Muscle of leg (tissue), 11 donors: Measurements from ENCODE around the gene LHX4. TPM values are rescaled to one million over a fixed set of nuclear protein-coding genes. Genes with fewer than 3 reads are reported as not detected.

Experiments
- DNase-seq: peaks from one replicate; pipeline ENCODE4 v3.0.0; 2013
- H3K27ac ChIP-seq: one replicate; pipeline ENCODE4 v1.5.1; 2013; ENCODE audit warnings: mild to moderate bottlenecking, low read length, control low read depth
- H3K27me3 ChIP-seq: one replicate; pipeline ENCODE4 v1.6.1; 2013; ENCODE audit warnings: low read length; ENCODE audit not compliant: control insufficient read depth, insufficient read depth
- H3K36me3 ChIP-seq: one replicate; pipeline ENCODE4 v1.6.1; 2013; ENCODE audit warnings: low read length; ENCODE audit not compliant: control insufficient read depth, insufficient read depth
- H3K4me1 ChIP-seq: one replicate; pipeline ENCODE4 v1.6.1; 2013; ENCODE audit warnings: low read length; ENCODE audit not compliant: control insufficient read depth, insufficient read depth
- H3K4me3 ChIP-seq: one replicate; pipeline ENCODE4 v1.5.1; 2013; ENCODE audit warnings: low read length, control low read depth
- H3K9me3 ChIP-seq: replicated peaks from 2 replicates; pipeline ENCODE4 v1.6.1; 2013; ENCODE audit warnings: low read depth, low read length; ENCODE audit not compliant: control insufficient read depth
- WGBS: methylation state at CpG from one replicate; pipeline ENCODE4 v1.1.5; 2013; ENCODE audit warnings: missing lambda C conversion rate; ENCODE audit not compliant: insufficient coverage; 5-methylcytosine and 5-hydroxymethylcytosine counted together
- polyA plus RNA-seq, 8 donors: library from polyadenylated mRNA; unstranded; fragments of 120-200 nt; gene quantifications; one replicate each; pipeline versions ENCODE4 v1.2.1 to v1.2.3, GENCODE V29; 2013; ENCODE audit warnings: inconsistent platforms in 1 of 8, low replicate concordance in 1 of 8; ENCODE audit not compliant: insufficient read length in 8 of 8, insufficient read depth in 1 of 8
- total RNA-seq: library from RNA; stranded (reverse); fragments of 120-200 nt; gene quantifications from one replicate; pipeline ENCODE4 v1.2.4, GENCODE V29; 2013

The LHX4 gene
- total and polyA plus RNA-seq, 9 donors: 0.04 to 2.1 (median 1.1) TPM

DNA sequence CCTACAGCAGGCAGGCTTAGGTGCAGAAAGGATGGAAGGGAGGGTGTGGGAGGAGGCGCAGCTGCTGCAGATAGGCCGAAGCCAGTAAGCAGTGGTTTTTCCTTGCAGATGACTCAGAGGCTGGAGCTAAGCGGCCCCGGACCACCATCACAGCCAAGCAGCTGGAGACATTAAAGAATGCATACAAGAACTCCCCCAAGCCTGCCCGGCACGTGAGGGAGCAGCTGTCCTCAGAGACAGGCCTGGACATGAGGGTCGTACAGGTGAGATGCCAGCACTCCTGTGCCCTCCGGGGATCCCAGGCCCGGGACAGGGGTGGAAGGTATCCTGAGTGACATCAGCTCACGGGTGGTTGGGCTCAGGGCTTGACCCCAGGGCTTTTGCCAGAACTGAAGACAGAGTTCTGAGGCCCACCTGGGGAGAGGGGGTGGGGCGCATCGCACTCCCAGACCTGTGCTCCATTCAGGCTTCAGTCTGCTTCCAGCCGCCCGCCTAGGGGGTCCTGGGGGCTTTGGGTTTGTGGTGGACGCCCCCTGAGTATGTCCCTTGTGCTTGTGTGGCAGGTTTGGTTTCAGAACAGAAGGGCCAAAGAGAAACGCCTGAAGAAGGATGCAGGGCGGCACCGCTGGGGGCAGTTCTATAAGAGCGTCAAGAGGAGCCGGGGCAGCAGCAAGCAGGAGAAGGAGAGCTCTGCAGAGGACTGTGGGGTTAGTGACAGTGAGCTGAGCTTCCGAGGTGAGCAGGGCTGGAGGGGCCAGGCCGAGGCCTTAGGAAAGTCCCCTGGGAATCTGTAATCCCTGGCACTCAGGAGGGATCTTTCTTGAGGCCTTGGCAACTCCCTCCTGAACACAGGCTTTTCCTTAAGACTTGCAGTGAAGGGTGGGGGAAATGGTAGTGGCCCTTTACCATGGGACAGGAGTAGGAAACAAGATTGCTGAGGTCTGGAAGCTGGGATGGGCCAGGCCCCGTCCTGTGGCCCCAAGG lies 41.5 kb downstream of the LHX4 start:
- WGBS: 57% methylated on average over 19 of the region's 23 CpGs

DNA sequence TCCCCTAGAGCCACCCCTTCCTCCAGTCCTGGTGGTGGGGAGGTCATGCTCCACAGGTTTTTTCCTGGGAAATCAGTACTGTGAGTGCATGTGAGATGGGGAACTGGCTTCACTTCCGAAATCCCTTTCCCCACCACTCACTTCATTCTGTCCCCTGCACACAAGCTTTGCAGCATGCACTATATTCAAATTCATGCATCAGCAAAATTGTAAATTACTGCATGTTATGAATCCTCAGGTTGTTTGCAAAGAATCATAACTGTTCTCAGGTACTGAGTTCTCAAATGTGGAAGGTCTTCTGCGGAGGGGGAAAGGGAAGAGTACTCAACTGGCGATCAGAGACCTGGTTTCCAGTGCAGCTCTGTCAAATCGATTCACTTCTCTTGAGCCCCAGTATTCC lies 42.3 kb downstream of the LHX4 start:
- Histone ChIP-seq H3K4me1 (peaks cover 35% of the 10 kb centered on the region), H3K27me3 (peaks cover 2% of the 10 kb centered on the region), H3K9me3 (no peaks in the 10 kb centered on the region), H3K36me3 (peaks cover 22% of the 10 kb centered on the region), H3K4me3 (no peak overlapping the region), H3K27ac (no peak overlapping the region)
- 75% methylated on average over 2 of the region's 4 CpGs for WGBS
- no peak for DNase-seq

More for the DNA sequence above, 41.5 kb downstream of the LHX4 start:
- DNase-seq: peak; percentile 85
- no peak overlapping the region for H3K4me3 ChIP-seq
- no peak overlapping the region for H3K27ac ChIP-seq
- peaks cover 32% of the 10 kb centered on the region for H3K4me1 ChIP-seq
- no peaks in the 10 kb centered on the region for H3K9me3 ChIP-seq
- H3K27me3 ChIP-seq: peaks cover 2% of the 10 kb centered on the region
- H3K36me3 ChIP-seq: peaks cover 22% of the 10 kb centered on the region

DNA sequence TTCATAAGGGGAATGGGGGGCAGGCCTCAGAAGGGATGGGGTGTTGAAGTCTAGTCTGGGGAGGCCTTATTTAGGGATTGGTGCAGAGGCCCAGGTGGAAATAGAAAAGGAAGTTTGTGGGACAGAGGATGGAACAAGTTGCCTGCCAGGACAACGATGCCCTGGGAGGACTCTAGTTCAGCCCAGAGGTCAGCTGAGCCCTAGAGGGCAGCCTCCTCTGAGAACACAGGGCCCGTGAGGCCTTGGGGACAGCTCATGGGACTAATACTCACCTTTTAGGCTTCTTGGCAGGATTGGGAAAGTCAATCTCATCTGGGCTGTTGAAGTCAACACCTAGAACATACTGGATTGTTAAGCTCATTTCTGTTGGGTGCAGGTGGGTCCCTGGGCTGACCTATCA lies 43.0 kb downstream of the LHX4 start:
- Histone ChIP-seq H3K27ac (no peak overlapping the region), H3K27me3 (peaks cover 2% of the 10 kb centered on the region), H3K9me3 (no peaks in the 10 kb centered on the region), H3K36me3 (peaks cover 22% of the 10 kb centered on the region), H3K4me3 (no peak overlapping the region), H3K4me1 (peaks cover 34% of the 10 kb centered on the region)
- no peak for DNase-seq
- WGBS: 88% methylated on average over 1 of the region's 2 CpGs

DNA sequence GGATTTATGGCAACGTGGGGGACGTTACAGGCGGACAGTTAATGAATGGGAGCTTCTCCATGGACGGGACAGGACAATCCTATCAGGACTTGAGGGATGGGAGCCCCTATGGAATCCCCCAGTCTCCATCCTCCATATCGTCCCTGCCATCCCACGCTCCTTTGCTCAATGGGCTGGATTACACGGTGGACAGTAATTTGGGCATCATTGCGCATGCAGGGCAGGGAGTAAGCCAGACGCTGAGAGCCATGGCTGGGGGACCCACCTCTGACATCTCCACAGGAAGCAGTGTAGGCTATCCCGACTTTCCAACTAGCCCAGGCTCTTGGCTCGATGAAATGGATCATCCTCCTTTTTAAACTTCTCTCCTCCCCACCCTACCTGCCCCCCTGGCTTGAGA lies 44.2 kb downstream of the LHX4 start:
- 92% methylated on average over 11 of the region's 11 CpGs for WGBS
- H3K36me3 ChIP-seq: peaks cover 22% of the 10 kb centered on the region

DNA sequence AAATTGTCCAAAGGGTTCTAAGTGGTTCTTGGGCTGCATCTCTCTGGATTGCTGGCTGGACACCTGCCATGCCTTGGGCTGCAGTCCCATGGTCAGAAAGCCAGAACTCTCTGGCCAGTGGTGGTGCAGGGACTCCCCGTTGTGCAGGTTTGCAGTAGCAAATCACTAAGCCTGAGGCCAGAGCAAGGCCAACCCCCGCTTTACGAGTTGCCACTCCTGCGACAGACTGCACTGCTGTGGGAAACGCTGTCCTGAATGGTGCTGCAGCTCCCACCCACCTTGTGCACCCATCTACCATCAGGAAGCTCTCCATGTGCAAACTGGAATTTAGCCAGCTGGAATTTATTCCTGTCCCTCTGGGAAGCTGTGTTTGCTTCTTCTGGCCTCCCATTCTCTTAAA lies 45.7 kb downstream of the LHX4 start:
- H3K4me1 ChIP-seq: peaks cover 19% of the 10 kb centered on the region
- peaks cover 22% of the 10 kb centered on the region for H3K36me3 ChIP-seq
- no peaks in the 10 kb centered on the region for H3K9me3 ChIP-seq
- 84% methylated on average over 5 of the region's 5 CpGs for WGBS
- H3K27ac ChIP-seq: no peak overlapping the region
- no peak for DNase-seq
- H3K27me3 ChIP-seq: no peaks in the 10 kb centered on the region
- no peak overlapping the region for H3K4me3 ChIP-seq

More for the DNA sequence above, 44.2 kb downstream of the LHX4 start:
- peaks cover 2% of the 10 kb centered on the region for H3K27me3 ChIP-seq
- H3K4me1 ChIP-seq: peaks cover 27% of the 10 kb centered on the region
- H3K9me3 ChIP-seq: no peaks in the 10 kb centered on the region
- no peak for DNase-seq
- no peak overlapping the region for H3K4me3 ChIP-seq
- no peak overlapping the region for H3K27ac ChIP-seq

DNA sequence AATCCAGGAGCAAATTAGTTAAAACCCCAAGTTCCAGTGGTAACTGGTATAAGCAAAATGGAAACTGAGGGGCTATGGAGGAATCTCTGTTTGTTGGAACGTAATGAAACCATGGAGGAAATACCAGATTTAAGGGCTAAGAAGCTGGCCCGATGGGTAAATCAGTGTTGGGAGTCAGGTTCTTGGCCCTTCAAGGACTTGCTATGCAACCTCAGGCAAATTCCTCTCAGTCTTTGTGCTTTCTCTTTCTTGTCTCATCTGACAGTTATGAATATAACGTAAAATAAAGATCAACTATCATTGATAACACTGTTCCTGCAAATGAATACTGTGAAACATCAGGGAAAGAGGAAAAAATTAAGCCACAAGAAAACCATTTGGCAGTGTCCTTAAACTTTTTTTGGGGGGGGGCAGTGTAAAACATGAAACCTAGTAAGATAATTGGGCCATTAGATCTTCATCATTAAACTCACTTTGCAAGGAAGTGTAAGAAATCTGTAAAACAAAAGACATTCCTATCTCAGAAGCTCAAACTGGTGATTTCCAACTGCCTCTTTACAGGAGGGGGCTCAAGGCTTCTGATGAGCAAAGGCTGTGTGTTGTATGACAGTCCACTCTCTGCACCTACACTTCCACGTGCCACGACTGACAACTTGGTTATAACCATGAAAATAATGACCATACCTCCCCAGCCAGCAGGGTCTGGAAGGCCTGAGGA lies 47.6 kb downstream of the LHX4 start:
- WGBS: 80% methylated on average over 2 of the region's 5 CpGs
- Histone ChIP-seq H3K36me3 (peaks cover 26% of the 10 kb centered on the region), H3K4me3 (no peak overlapping the region), H3K9me3 (no peaks in the 10 kb centered on the region), H3K27ac (no peak overlapping the region), H3K27me3 (no peaks in the 10 kb centered on the region), H3K4me1 (peaks cover 7% of the 10 kb centered on the region)
- DNase-seq: no peak

DNA sequence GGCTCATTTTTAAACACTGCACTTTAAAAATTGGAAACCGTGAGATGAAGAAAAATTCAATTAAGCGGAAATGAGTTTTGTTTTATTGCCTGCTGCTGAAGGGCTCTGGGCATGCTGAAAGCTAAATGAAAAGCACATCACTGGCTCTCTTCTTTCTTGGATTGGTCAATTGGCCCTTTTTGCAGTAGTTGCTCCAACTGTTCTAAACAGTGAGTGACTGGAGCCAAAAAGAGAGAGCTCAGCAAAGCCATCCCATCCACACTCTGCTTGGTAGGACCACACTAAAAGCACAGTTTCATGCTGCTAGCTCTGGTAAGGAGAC lies 48.1 kb downstream of the LHX4 start:
- no peak overlapping the region for H3K27ac ChIP-seq

DNA sequence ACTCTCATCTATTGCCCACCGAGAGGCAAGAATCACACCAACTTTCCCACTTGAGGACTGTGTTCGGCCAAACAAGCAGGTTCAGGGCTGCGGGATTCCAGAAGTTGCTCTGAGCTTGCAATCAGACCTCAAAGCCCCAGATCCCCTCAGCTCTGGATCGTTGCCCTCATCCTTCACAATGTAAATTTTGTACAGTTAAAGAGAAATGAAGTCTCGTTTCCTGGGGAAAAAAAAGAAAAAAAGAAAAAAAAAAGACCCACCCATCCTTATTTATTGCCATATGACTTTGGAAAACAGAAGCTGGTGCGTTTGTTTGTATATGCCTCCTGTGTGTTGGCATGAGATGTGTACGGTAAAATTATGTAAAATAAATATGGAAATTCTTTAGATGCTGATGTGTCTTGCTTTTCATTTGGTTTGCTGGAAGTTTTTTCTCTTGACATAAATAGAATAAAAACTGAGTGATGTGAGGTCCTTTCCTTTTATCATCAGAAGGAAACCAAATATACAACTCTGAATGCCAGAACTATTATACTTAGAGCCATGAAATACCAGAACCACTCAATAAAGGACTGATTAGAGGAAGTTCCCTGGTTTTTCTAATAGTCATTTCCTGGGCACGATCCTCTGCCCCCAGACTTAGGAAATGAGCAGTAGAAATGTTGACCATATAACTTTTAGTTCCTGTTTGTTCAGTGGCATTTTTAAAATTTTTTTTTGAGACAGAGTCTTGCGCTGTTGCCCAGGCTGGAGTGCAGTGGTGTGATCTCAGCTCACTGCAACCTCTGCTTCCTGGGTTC lies 48.7 kb downstream of the LHX4 start:
- H3K27ac ChIP-seq: no peak overlapping the region
- H3K9me3 ChIP-seq: no peaks in the 10 kb centered on the region
- peaks cover 17% of the 10 kb centered on the region for H3K36me3 ChIP-seq
- peak; percentile 57 for DNase-seq
- H3K27me3 ChIP-seq: no peaks in the 10 kb centered on the region
- no peak overlapping the region for H3K4me3 ChIP-seq
- WGBS: 89% methylated on average over 1 of the region's 9 CpGs
- peaks cover 7% of the 10 kb centered on the region for H3K4me1 ChIP-seq

More for the DNA sequence above, 48.1 kb downstream of the LHX4 start:
- peak; percentile 73 for DNase-seq
- Histone ChIP-seq H3K36me3 (peaks cover 20% of the 10 kb centered on the region), H3K27me3 (no peaks in the 10 kb centered on the region), H3K9me3 (no peaks in the 10 kb centered on the region), H3K4me1 (peaks cover 7% of the 10 kb centered on the region), H3K4me3 (no peak overlapping the region)
- 50% methylated on average over 1 of the region's 2 CpGs for WGBS

DNA sequence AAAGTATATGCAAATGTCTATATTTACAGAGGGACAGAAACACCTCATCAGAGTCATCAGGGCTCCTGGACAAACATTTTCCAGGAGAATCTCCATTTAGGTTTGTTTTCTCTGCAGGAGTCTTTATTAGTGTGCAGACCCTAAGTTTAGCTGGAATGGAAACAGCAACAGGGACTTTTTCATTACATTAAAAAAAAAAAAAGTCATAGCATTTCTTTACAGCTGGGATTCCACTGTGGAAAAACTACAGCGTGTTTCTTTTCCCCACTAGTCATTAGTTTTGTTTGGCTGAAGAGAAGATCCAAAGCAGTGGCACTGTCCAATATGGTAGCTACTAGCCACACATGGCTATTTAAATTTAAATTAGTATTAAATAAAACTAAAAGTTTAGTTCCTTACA lies 49.6 kb downstream of the LHX4 start:
- no peaks in the 10 kb centered on the region for H3K27me3 ChIP-seq
- H3K4me3 ChIP-seq: no peak overlapping the region
- no peak overlapping the region for H3K27ac ChIP-seq
- H3K4me1 ChIP-seq: peaks cover 7% of the 10 kb centered on the region
- peaks cover 9% of the 10 kb centered on the region for H3K36me3 ChIP-seq
- DNase-seq: no peak
- WGBS: no CpG with 5 or more reads among the region's 1 CpG
- no peaks in the 10 kb centered on the region for H3K9me3 ChIP-seq

DNA sequence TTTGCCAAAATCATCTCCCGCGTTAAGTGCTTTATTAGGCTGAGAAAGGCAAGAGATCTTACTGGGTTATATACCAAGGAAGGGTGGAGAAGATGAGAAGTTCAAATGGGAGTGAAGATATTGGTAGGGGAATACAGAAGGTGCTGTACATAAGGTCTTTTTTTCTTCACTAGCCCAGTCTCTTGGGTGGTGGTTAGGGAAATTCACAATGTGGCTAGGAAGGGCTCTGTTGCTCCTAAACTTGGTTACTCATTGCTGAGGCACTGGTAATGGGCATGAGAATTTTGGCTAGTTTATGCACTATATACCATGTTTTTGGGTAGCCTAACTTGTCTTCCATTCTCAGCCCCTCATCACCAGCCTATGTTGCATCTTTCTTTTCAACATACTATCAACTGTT lies 50.6 kb downstream of the LHX4 start:
- DNase-seq: no peak
- H3K4me3 ChIP-seq: no peak overlapping the region
- whole genome bisulfite sequencing: no CpG with 5 or more reads among the region's 2 CpGs
- H3K36me3 ChIP-seq: peaks cover 9% of the 10 kb centered on the region
- no peak overlapping the region for H3K27ac ChIP-seq
- peaks cover 7% of the 10 kb centered on the region for H3K4me1 ChIP-seq
- H3K9me3 ChIP-seq: no peaks in the 10 kb centered on the region
- H3K27me3 ChIP-seq: no peaks in the 10 kb centered on the region
